Liver (tissue), 9 donors: ENCODE data around the gene RPTOR. TPM values are rescaled to one million over a fixed set of nuclear protein-coding genes. Genes with fewer than 3 reads are reported as not detected.

Experiments used
- DNase-seq: peaks from one replicate; pipeline ENCODE4 v3.0.0-alpha.2; 2017; ENCODE audit warnings: low spot score
- H3K27ac ChIP-seq, 2 donors: one replicate each; pipeline ENCODE4 v1.7.0; 2013; ENCODE audit warnings: inconsistent platforms in 2 of 2, low read length in 2 of 2, control low read depth in 1 of 2, low read depth in 1 of 2, mild to moderate bottlenecking in 1 of 2
- H3K27me3 ChIP-seq, 4 donors: one replicate each; pipeline versions ENCODE4 v1.6.1 to v1.7.0; 2013; ENCODE audit warnings: low read length in 3 of 4, inconsistent platforms in 1 of 4, mild to moderate bottlenecking in 1 of 4, moderate library complexity in 1 of 4; ENCODE audit not compliant: control insufficient read depth in 4 of 4, insufficient read depth in 4 of 4
- H3K36me3 ChIP-seq, 4 donors: one replicate each; pipeline versions ENCODE4 v1.6.1 to v1.7.0; 2013; ENCODE audit warnings: low read length in 3 of 4, mild to moderate bottlenecking in 3 of 4, low read depth in 1 of 4, moderate library complexity in 1 of 4; ENCODE audit not compliant: control insufficient read depth in 4 of 4, insufficient read depth in 3 of 4
- H3K4me1 ChIP-seq, 4 donors: one replicate each; pipeline versions ENCODE4 v1.6.1 to v1.7.0; 2013; ENCODE audit warnings: low read length in 3 of 4, mild to moderate bottlenecking in 3 of 4, moderate library complexity in 1 of 4; ENCODE audit not compliant: control insufficient read depth in 4 of 4, insufficient read depth in 4 of 4
- H3K4me3 ChIP-seq, 3 donors: one replicate each; pipeline versions ENCODE4 v1.6.1 to v1.7.0; 2013; ENCODE audit warnings: low read length in 3 of 3, control low read depth in 1 of 3, low read depth in 1 of 3, mild to moderate bottlenecking in 1 of 3
- H3K9ac ChIP-seq, 2 donors: one replicate each; pipeline ENCODE4 v1.7.0; 2013; ENCODE audit warnings: low read length in 2 of 2, mild to moderate bottlenecking in 2 of 2, moderate library complexity in 2 of 2, control low read depth in 1 of 2, low read depth in 1 of 2
- H3K9me3 ChIP-seq, 4 donors: one replicate each; pipeline versions ENCODE4 v1.6.1 to v1.7.0; 2013; ENCODE audit warnings: low read length in 3 of 4; ENCODE audit not compliant: control insufficient read depth in 4 of 4
- ATF3 ChIP-seq: IDR thresholded peaks from 2 replicates; pipeline ENCODE4 v1.6.1; 2016; ENCODE audit warnings: antibody characterized with exemption
- CTCF ChIP-seq: fragments of 150-350 bp; IDR thresholded peaks from 2 replicates; pipeline ENCODE4 v1.5.1; 2017; ENCODE audit warnings: improper control_type of control experiment, low read depth, low read length; ENCODE audit not compliant: missing input control
- EGR1 ChIP-seq, 2 donors: IDR thresholded peaks; 2 replicates each; pipeline ENCODE4 v1.6.1; 2016 to 2018; ENCODE audit warnings: antibody characterized with exemption in 2 of 2, low read depth in 2 of 2
- FOXA1 ChIP-seq: IDR thresholded peaks from 2 replicates; pipeline ENCODE4 v1.6.1; 2016; ENCODE audit warnings: antibody characterized with exemption
- FOXA2 ChIP-seq: IDR thresholded peaks from 2 replicates; pipeline ENCODE4 v1.6.1; 2016; ENCODE audit warnings: antibody characterized with exemption
- GABPA ChIP-seq, 2 donors: IDR thresholded peaks in 1 of 2; conservative IDR thresholded peaks in 1 of 2; 2 replicates each; pipeline ENCODE4 v1.6.1; 2016; ENCODE audit warnings: antibody characterized with exemption in 2 of 2, mild to moderate bottlenecking in 1 of 2, moderate library complexity in 1 of 2
- HNF4A ChIP-seq, 2 donors: conservative IDR thresholded peaks; 2 replicates each; pipeline ENCODE4 v1.6.1; 2016; ENCODE audit warnings: antibody characterized with exemption in 2 of 2, mild to moderate bottlenecking in 2 of 2
- HNF4G ChIP-seq: IDR thresholded peaks from 2 replicates; pipeline ENCODE4 v1.6.1; 2016; ENCODE audit warnings: antibody characterized with exemption
- JUND ChIP-seq, 2 donors: IDR thresholded peaks; 2 replicates each; pipeline ENCODE4 v1.6.1; 2016; ENCODE audit warnings: antibody characterized with exemption in 2 of 2
- NR2F2 ChIP-seq: IDR thresholded peaks from 2 replicates; pipeline ENCODE4 v1.6.1; 2016; ENCODE audit warnings: antibody characterized with exemption
- RAD21 ChIP-seq, 2 donors: IDR thresholded peaks; 2 replicates each; pipeline ENCODE4 v1.6.1; 2016; ENCODE audit warnings: antibody characterized with exemption in 2 of 2, mild to moderate bottlenecking in 2 of 2
- RXRA ChIP-seq, 2 donors: IDR thresholded peaks; 2 replicates each; pipeline ENCODE4 v1.6.1; 2017 to 2018; ENCODE audit warnings: antibody characterized with exemption in 2 of 2, mild to moderate bottlenecking in 1 of 2
- SP1 ChIP-seq: IDR thresholded peaks from 2 replicates; pipeline ENCODE4 v1.6.1; 2018; ENCODE audit warnings: antibody characterized with exemption, mild to moderate bottlenecking
- TAF1 ChIP-seq: conservative IDR thresholded peaks from 2 replicates; pipeline ENCODE4 v1.6.1; 2016; ENCODE audit warnings: antibody characterized with exemption, mild to moderate bottlenecking
- YY1 ChIP-seq: IDR thresholded peaks from 2 replicates; pipeline ENCODE4 v1.6.1; 2016; ENCODE audit warnings: antibody characterized with exemption, mild to moderate bottlenecking
- ZBTB33 ChIP-seq: IDR thresholded peaks from 2 replicates; pipeline ENCODE4 v1.6.1; 2016; ENCODE audit warnings: antibody characterized with exemption
- WGBS: extraction: QIAGEN DNeasy Blood & Tissue Kit; methylation state at CpG from one replicate; pipeline ENCODE4 v1.1.7; 2013; 5-methylcytosine and 5-hydroxymethylcytosine counted together
- polyA plus RNA-seq, 2 donors: library from polyadenylated mRNA; stranded (reverse) in 1 of 2; unstranded in 1 of 2; fragments of 200-250 nt in 1 of 2; fragments of >200 nt in 1 of 2; fragmentation: Nextera tagmentation in 1 of 2; extraction: Ambion mirVana in 1 of 2; gene quantifications; one replicate each; pipeline versions ENCODE4 v1.2.1 to v1.2.3, GENCODE V29; 2013 to 2015
- total RNA-seq, 2 donors: library from RNA; depleted of rRNA; stranded (reverse); fragments of >200 nt; gene quantifications; one replicate each; pipeline ENCODE4 v1.2.3, GENCODE V29; 2014
- TF ChIP-seq, protein P1 (sequence below): IDR thresholded peaks from 2 replicates; pipeline ENCODE4 v1.6.1; 2016; ENCODE audit warnings: antibody characterized with exemption
- TF ChIP-seq, protein P2 (sequence below): IDR thresholded peaks from 2 replicates; pipeline ENCODE4 v1.6.1; 2016; ENCODE audit warnings: antibody characterized with exemption, mild to moderate bottlenecking
- donor health status: healthy.
- donor health status: healthy.
- donor health status: healthy.
- donor health status: healthy.
- donor health status: healthy.

Gene RPTOR
- total and polyA plus RNA-seq, 4 donors, result 4.8 to 25.4 (median 11.6) TPM

- Histone ChIP-seq H3K4me3 (no peak overlapping the region), H3K27ac (no peak overlapping the region), H3K9ac (no peak overlapping the region), H3K36me3 (peaks cover 0 to 10% (median under 1%) of the 10 kb centered on the region in 4 donors), H3K27me3 (no peaks in the 10 kb centered on the region), H3K4me1 (no peaks in the 10 kb centered on the region), H3K9me3 (no peaks in the 10 kb centered on the region)
- WGBS, result 95% methylated on average over 2 of the region's 2 CpGs
- TF ChIP-seq ATF3 (no peak), HNF4G (no peak), TAF1 (no peak)
- DNase-seq, result no peak
Observed at GRCh38 chr17:80935526-80935925, 390.9 kb downstream of the RPTOR start.

- H3K27me3 ChIP-seq, result no peaks in the 10 kb centered on the region
- H3K27ac ChIP-seq, result no peak overlapping the region
- H3K4me1 ChIP-seq, result no peaks in the 10 kb centered on the region
- H3K9me3 ChIP-seq, result no peaks in the 10 kb centered on the region
- H3K9ac ChIP-seq, result no peak overlapping the region
- no peak overlapping the region for H3K4me3 ChIP-seq
- TF ChIP-seq FOXA1, result no peak
- TF ChIP-seq FOXA2, result no peak
- no peak for TF ChIP-seq ZBTB33
- no peak for TF ChIP-seq YY1
- TF ChIP-seq, protein P1, sequence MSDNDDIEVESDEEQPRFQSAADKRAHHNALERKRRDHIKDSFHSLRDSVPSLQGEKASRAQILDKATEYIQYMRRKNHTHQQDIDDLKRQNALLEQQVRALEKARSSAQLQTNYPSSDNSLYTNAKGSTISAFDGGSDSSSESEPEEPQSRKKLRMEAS, result no peak
- TF ChIP-seq RXRA (IDR thresholded peaks at IDR 0.05), result no peak
- TF ChIP-seq NR2F2, result no peak
- TF ChIP-seq RAD21 (IDR thresholded peaks at IDR 0.05), result no peak
- no peak for TF ChIP-seq TAF1
- TF ChIP-seq JUND (IDR thresholded peaks at IDR 0.05), result no peak
- no peak for TF ChIP-seq SP1
- no peak for TF ChIP-seq HNF4A (conservative IDR thresholded peaks at IDR 0.05)
- no peak for TF ChIP-seq HNF4G
- no peak for TF ChIP-seq ATF3
- TF ChIP-seq GABPA (IDR thresholded peaks at IDR 0.05 in 1 of 2, conservative IDR thresholded peaks at IDR 0.05 in 1 of 2), result no peak
- no peak for TF ChIP-seq EGR1 (IDR thresholded peaks at IDR 0.05; ENCODE audit: low read depth in 2 of 2)
- TF ChIP-seq CTCF, result no peak
- TF ChIP-seq, protein P2, sequence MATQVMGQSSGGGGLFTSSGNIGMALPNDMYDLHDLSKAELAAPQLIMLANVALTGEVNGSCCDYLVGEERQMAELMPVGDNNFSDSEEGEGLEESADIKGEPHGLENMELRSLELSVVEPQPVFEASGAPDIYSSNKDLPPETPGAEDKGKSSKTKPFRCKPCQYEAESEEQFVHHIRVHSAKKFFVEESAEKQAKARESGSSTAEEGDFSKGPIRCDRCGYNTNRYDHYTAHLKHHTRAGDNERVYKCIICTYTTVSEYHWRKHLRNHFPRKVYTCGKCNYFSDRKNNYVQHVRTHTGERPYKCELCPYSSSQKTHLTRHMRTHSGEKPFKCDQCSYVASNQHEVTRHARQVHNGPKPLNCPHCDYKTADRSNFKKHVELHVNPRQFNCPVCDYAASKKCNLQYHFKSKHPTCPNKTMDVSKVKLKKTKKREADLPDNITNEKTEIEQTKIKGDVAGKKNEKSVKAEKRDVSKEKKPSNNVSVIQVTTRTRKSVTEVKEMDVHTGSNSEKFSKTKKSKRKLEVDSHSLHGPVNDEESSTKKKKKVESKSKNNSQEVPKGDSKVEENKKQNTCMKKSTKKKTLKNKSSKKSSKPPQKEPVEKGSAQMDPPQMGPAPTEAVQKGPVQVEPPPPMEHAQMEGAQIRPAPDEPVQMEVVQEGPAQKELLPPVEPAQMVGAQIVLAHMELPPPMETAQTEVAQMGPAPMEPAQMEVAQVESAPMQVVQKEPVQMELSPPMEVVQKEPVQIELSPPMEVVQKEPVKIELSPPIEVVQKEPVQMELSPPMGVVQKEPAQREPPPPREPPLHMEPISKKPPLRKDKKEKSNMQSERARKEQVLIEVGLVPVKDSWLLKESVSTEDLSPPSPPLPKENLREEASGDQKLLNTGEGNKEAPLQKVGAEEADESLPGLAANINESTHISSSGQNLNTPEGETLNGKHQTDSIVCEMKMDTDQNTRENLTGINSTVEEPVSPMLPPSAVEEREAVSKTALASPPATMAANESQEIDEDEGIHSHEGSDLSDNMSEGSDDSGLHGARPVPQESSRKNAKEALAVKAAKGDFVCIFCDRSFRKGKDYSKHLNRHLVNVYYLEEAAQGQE, result no peak
- WGBS, result 96% methylated on average over 4 of the region's 4 CpGs
- peaks cover 1 to 10% (median 2%) of the 10 kb centered on the region in 4 donors for H3K36me3 ChIP-seq
- DNase-seq, result no peak
Observed at GRCh38 chr17:80936218-80936617, 391.6 kb downstream of the RPTOR start.
